GM18858 (cell line): ENCODE measurements around the gene BDKRB2.

ENCODE experiments used
- ATAC-seq: cut with Tn5 transposase; IDR thresholded peaks from one replicate; pipeline ENCODE4 v1.9.1; 2021; ENCODE audit not compliant: unreplicated experiment

Gene BDKRB2

GRCh38 chr14:96197969-96198368, 6.7 kb upstream of the BDKRB2 start:
- ATAC-seq, result no peak

- ATAC-seq, result no peak
Measured at GRCh38 chr14:96198430-96199130, 6.1 kb upstream of the BDKRB2 start.

- ATAC-seq, result no peak
Measured at GRCh38 chr14:96201157-96201556, 3.5 kb upstream of the BDKRB2 start.

- ATAC-seq, result no peak
Measured at GRCh38 chr14:96201965-96202364, 2.7 kb upstream of the BDKRB2 start.

- ATAC-seq, result no peak
Measured at GRCh38 chr14:96202441-96203094, 2.1 kb upstream of the BDKRB2 start.

GRCh38 chr14:96203116-96203515, 1.5 kb upstream of the BDKRB2 start:
- ATAC-seq, result no peak

- ATAC-seq, result no peak
Measured at GRCh38 chr14:96203635-96204034, 1.0 kb upstream of the BDKRB2 start.

GRCh38 chr14:96205059-96205977, 679 bp downstream of the BDKRB2 start:
- no peak for ATAC-seq

GRCh38 chr14:96205978-96206360, 1.3 kb downstream of the BDKRB2 start:
- no peak for ATAC-seq

- ATAC-seq, result no peak
Measured at GRCh38 chr14:96206461-96206860, 1.8 kb downstream of the BDKRB2 start.

GRCh38 chr14:96207686-96208085, 3.0 kb downstream of the BDKRB2 start:
- ATAC-seq, result no peak

- ATAC-seq, result no peak
Measured at GRCh38 chr14:96208739-96209138, 4.1 kb downstream of the BDKRB2 start.

GRCh38 chr14:96212140-96212539, 7.5 kb downstream of the BDKRB2 start:
- ATAC-seq, result no peak

- no peak for ATAC-seq
Measured at GRCh38 chr14:96212896-96213295, 8.3 kb downstream of the BDKRB2 start.

- no peak for ATAC-seq
Measured at GRCh38 chr14:96213871-96214465, 9.3 kb downstream of the BDKRB2 start.

GRCh38 chr14:96214793-96215192, 10.2 kb downstream of the BDKRB2 start:
- ATAC-seq, result no peak

- ATAC-seq, result no peak
Measured at GRCh38 chr14:96215452-96216244, 11.0 kb downstream of the BDKRB2 start.

- no peak for ATAC-seq
Measured at GRCh38 chr14:96216627-96217026, 12.0 kb downstream of the BDKRB2 start.

- no peak for ATAC-seq
Measured at GRCh38 chr14:96217376-96217913, 12.8 kb downstream of the BDKRB2 start.

GRCh38 chr14:96221109-96221650, 16.5 kb downstream of the BDKRB2 start:
- ATAC-seq, result no peak
